GM10266 (cell line): ENCODE data around the gene PFKM.

ENCODE experiments used
- DNase-seq: peaks from one replicate; pipeline ENCODE4 v3.0.0; 2012; ENCODE audit errors: extremely low spot score
- CTCF ChIP-seq: IDR thresholded peaks from 2 replicates; pipeline ENCODE4 v1.5.1; 2012; ENCODE audit warnings: mild to moderate bottlenecking, low read depth; ENCODE audit not compliant: control insufficient read depth, insufficient read depth; ENCODE audit errors: missing control alignments

Gene PFKM

GRCh38 chr12:48077111-48077510 is 42.1 kb upstream of the PFKM start:
- TF ChIP-seq CTCF: no peak
- no peak for DNase-seq

GRCh38 chr12:48078901-48079300 is 40.3 kb upstream of the PFKM start:
- DNase-seq: no peak
- TF ChIP-seq CTCF: no peak

DNA sequence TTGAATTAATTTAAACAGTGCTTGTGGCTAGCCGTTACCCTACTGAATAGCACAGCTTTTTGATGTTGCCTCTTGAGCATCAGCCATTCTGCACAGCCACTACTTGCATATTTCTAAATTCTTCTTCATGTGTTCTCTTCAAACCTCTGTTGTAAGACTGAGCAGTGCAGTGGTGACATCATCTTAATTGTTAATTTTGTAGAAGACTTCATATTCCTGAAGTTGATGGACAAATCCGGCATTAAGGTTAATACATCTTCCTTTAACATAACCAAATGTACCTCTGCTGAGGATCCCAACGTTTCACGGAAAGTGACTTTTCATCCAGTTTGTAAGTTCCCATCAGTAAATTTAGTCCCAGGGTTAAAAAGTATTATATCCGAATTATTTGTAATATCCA is 38.9 kb upstream of the PFKM start:
- TF ChIP-seq CTCF: no peak
- no peak for DNase-seq

DNA sequence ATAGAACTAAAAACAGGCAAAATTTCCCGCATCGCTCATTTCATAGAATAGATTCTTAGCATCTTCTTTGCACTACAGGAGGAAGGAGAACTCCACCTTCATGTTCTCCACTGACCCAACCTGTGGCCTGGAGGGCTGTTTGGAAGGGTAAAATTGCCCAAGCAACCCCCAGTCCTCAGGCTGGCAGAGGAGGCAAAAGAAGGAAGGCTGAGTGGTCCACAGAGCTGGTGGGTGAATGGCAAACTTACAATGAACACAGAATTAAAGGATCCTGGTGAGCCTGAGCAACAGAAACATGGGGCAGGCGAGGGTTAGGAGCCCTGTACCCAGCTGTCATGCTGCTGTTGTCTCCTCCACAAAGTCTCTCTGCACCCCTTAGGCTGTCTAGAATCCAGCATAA is 38.3 kb upstream of the PFKM start:
- no peak for TF ChIP-seq CTCF
- DNase-seq: no peak

DNA sequence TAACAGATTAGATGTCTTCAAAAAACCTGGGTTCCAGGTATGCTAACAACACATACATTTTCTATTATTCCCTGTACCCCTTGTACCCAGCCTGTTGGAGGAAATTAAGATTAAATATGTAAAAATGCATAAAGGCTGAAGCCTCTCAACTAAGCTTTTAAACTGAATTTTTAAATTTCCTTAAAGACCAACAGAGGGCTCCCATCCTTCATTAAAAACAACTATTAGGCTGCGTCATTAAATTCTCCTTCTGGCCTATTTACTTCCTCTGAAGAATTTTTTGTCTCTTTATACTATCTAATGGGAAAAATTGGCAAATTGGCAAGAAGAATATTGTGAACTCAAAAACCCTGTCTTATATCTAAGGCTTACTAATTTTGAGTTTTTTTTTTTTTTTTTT is 35.1 kb upstream of the PFKM start:
- TF ChIP-seq CTCF: no peak
- DNase-seq: no peak

DNA sequence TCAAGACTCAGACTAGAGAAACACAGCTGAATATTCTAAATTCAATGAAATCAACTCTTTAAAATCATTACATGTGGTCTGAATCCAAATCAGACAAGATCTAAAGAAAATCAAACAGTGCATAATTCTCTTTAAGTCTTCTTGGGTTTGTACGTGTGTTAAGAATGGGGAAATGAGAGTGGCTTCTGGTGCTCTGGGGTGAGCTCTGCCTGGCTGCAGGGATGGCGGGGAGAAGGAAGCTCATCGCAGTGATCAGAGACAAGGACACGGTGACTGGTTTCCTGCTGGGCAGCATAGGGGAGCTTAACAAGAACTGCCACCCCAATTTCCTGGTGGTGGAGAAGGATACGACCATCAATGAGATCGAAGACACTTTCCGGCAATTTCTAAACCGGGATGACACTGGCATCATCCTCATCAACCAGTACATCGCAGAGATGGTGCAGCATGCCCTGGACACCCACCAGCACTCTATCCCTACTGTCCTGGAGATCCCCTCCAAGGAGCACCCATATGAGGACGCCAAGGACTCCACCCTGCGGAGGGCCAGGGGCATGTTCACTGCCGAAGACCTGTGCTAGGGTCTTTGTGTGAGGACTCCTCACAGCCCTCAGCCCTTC is 34.2 kb upstream of the PFKM start:
- no peak for DNase-seq
- no peak for TF ChIP-seq CTCF

DNA sequence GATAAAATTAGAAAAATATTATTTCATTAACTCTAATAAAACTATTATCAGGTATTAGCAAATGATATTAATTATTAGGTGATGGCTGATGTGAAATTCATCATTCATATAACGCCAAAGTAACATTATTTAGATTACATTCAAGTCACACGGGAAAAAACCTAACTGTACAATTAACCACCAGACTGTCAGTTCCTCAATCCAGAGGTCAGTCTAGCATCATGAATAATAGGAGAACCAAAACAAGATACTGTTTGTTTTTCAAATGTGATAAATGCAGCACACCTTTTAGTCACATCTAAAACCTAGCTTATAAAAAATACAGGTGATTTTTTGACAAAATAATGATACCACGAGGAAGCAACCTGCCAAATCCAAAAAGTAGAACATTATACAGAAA is 32.8 kb upstream of the PFKM start:
- DNase-seq: no peak
- no peak for TF ChIP-seq CTCF
